GM12878 (cell line): ENCODE results near the gene DDX23.

Experiments
- BHLHE40 ChIP-seq, 2 experiments: fragments of 450-650 bp in 1 of 2; IDR thresholded peaks; 2 replicates each; pipeline ENCODE4 v1.6.1; 2011 to 2017; ENCODE audit warnings: low read depth in 2 of 2, borderline replicate concordance in 1 of 2, improper control_type of control experiment in 1 of 2, low read length in 1 of 2, mild to moderate bottlenecking in 1 of 2
- CBX3 ChIP-seq: fragments of 200-600 bp; sonication (generic); IDR thresholded peaks from 2 replicates; pipeline ENCODE4 v1.6.1; 2016; ENCODE audit warnings: low read depth, borderline replicate concordance
- ESRRA ChIP-seq: IDR thresholded peaks from 2 replicates; pipeline ENCODE4 v1.6.1; 2012; ENCODE audit warnings: mild to moderate bottlenecking, low read length, improper control_type of control experiment
- LARP7 ChIP-seq: fragments of 450-650 bp; IDR thresholded peaks from 2 replicates; pipeline ENCODE4 v1.6.1; 2017; ENCODE audit warnings: mild to moderate bottlenecking
- RCOR1 ChIP-seq: conservative IDR thresholded peaks from 2 replicates; pipeline ENCODE4 v1.6.1; 2012; ENCODE audit warnings: low read depth, low read length, improper control_type of control experiment
- SMARCA5 ChIP-seq: fragments of 450-650 bp; IDR thresholded peaks from 2 replicates; pipeline ENCODE4 v1.6.1; 2017; ENCODE audit warnings: mild to moderate bottlenecking
- ZSCAN29 ChIP-seq: fragments of 450-650 bp; IDR thresholded peaks from 2 replicates; pipeline ENCODE4 v1.6.1; 2017; ENCODE audit warnings: mild to moderate bottlenecking, moderate library complexity
- TF ChIP-seq, protein P1 (sequence below): fragments of 450-650 bp; IDR thresholded peaks from 2 replicates; pipeline ENCODE4 v1.6.1; 2014; ENCODE audit warnings: mild to moderate bottlenecking
- TF ChIP-seq, protein P2 (sequence below): fragments of 450-650 bp; formaldehyde crosslinking; IDR thresholded peaks from 2 replicates; pipeline ENCODE4 v1.5.0; 2022; ENCODE audit warnings: mild to moderate bottlenecking, missing genetic modification characterization
- TF ChIP-seq, protein P3 (sequence below): fragments of 450-650 bp; conservative IDR thresholded peaks from 2 replicates; pipeline ENCODE4 v1.6.1; 2017; ENCODE audit warnings: mild to moderate bottlenecking, moderate library complexity

DNA sequence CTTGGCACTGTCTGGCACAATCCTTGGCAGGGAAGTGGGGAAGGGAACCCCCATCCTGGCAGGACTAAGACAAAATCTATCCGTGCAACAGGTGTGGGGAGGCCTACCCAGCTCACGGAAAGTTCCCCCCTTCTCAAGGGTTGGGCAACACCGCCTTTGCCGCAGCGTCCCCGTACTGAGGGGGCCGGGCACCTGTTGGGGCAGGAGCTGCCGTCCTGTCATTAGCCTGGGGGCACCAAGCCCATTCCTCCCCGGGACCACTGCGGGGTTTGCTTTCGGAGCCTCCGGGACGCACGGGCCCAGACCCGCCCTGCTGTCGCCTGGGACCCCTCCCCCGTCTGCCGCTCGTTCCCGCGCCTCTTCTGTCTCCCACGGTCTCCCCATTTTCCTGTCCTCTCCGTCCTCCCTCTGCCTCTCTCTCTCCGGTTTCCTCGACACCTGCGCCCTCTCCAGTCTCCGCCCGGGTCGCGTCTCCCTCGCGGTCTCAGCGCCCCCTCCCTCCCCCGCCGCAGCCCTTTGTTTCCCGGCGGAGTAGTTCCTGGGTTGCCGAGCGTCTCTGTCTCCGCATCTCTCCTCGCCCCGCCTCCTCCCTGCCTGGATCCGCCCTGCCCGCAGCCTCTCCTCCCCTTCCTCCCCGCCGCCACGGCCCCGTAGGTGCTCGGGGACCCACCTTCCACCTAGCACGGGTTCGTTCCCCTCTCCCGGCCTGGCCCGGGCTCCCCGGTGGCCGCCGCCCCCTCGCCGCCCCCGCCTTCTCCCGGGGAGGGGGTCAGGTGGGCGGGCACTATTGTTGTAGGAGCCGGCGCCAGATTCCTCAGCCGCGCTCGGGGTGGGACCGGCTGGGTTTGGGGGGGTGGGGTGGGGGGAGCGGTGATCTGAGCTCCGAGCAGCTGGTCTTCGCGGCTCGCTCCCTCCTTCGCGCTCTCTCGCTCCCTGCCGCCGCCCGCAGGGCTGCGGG is 33.8 kb downstream of the DDX23 start, which contains the start of gene CACNB3:
- TF ChIP-seq ESRRA: no peak
- no peak for TF ChIP-seq SMARCA5
- TF ChIP-seq RCOR1: no peak
- no peak for TF ChIP-seq BHLHE40 (IDR thresholded peaks at IDR 0.05; ENCODE audit: borderline replicate concordance in 1 of 2, low read depth in 2 of 2, low read length in 1 of 2)
- TF ChIP-seq, protein P1, sequence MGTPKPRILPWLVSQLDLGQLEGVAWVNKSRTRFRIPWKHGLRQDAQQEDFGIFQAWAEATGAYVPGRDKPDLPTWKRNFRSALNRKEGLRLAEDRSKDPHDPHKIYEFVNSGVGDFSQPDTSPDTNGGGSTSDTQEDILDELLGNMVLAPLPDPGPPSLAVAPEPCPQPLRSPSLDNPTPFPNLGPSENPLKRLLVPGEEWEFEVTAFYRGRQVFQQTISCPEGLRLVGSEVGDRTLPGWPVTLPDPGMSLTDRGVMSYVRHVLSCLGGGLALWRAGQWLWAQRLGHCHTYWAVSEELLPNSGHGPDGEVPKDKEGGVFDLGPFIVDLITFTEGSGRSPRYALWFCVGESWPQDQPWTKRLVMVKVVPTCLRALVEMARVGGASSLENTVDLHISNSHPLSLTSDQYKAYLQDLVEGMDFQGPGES: no peak
- TF ChIP-seq, protein P2, sequence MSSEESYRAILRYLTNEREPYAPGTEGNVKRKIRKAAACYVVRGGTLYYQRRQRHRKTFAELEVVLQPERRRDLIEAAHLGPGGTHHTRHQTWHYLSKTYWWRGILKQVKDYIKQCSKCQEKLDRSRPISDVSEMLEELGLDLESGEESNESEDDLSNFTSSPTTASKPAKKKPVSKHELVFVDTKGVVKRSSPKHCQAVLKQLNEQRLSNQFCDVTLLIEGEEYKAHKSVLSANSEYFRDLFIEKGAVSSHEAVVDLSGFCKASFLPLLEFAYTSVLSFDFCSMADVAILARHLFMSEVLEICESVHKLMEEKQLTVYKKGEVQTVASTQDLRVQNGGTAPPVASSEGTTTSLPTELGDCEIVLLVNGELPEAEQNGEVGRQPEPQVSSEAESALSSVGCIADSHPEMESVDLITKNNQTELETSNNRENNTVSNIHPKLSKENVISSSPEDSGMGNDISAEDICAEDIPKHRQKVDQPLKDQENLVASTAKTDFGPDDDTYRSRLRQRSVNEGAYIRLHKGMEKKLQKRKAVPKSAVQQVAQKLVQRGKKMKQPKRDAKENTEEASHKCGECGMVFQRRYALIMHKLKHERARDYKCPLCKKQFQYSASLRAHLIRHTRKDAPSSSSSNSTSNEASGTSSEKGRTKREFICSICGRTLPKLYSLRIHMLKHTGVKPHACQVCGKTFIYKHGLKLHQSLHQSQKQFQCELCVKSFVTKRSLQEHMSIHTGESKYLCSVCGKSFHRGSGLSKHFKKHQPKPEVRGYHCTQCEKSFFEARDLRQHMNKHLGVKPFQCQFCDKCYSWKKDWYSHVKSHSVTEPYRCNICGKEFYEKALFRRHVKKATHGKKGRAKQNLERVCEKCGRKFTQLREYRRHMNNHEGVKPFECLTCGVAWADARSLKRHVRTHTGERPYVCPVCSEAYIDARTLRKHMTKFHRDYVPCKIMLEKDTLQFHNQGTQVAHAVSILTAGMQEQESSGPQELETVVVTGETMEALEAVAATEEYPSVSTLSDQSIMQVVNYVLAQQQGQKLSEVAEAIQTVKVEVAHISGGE: no peak
- no peak for TF ChIP-seq CBX3
- TF ChIP-seq, protein P3, sequence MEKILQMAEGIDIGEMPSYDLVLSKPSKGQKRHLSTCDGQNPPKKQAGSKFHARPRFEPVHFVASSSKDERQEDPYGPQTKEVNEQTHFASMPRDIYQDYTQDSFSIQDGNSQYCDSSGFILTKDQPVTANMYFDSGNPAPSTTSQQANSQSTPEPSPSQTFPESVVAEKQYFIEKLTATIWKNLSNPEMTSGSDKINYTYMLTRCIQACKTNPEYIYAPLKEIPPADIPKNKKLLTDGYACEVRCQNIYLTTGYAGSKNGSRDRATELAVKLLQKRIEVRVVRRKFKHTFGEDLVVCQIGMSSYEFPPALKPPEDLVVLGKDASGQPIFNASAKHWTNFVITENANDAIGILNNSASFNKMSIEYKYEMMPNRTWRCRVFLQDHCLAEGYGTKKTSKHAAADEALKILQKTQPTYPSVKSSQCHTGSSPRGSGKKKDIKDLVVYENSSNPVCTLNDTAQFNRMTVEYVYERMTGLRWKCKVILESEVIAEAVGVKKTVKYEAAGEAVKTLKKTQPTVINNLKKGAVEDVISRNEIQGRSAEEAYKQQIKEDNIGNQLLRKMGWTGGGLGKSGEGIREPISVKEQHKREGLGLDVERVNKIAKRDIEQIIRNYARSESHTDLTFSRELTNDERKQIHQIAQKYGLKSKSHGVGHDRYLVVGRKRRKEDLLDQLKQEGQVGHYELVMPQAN: no peak
- no peak for TF ChIP-seq LARP7
- TF ChIP-seq ZSCAN29: no peak
